HG03139 (cell line): ENCODE measurements around the gene MGAT2.
"Not testable (repeated sequence)": the region's sequence is repeated elsewhere in the genome, so short reads cannot be mapped to it uniquely, and the experiment has no call there.

Source experiments
- ATAC-seq: cut with Tn5 transposase; IDR thresholded peaks from one replicate; pipeline ENCODE4 v1.9.1; 2021; ENCODE audit not compliant: unreplicated experiment

The MGAT2 gene

GRCh38 chr14:49653508-49653907 lies 32.9 kb downstream of the MGAT2 start:
- no peak for ATAC-seq

GRCh38 chr14:49654511-49654910 lies 33.9 kb downstream of the MGAT2 start:
- ATAC-seq, result no peak

- not testable (repeated sequence) for ATAC-seq
Observed at GRCh38 chr14:49657500-49657899, 36.9 kb downstream of the MGAT2 start.

- ATAC-seq, result no peak
Observed at GRCh38 chr14:49659526-49660455, 39.2 kb downstream of the MGAT2 start.

- ATAC-seq, result no peak
Observed at GRCh38 chr14:49670475-49670874, 49.9 kb downstream of the MGAT2 start.
